ENCODE measurements around the gene LRRN2.

The LRRN2 gene

DNA sequence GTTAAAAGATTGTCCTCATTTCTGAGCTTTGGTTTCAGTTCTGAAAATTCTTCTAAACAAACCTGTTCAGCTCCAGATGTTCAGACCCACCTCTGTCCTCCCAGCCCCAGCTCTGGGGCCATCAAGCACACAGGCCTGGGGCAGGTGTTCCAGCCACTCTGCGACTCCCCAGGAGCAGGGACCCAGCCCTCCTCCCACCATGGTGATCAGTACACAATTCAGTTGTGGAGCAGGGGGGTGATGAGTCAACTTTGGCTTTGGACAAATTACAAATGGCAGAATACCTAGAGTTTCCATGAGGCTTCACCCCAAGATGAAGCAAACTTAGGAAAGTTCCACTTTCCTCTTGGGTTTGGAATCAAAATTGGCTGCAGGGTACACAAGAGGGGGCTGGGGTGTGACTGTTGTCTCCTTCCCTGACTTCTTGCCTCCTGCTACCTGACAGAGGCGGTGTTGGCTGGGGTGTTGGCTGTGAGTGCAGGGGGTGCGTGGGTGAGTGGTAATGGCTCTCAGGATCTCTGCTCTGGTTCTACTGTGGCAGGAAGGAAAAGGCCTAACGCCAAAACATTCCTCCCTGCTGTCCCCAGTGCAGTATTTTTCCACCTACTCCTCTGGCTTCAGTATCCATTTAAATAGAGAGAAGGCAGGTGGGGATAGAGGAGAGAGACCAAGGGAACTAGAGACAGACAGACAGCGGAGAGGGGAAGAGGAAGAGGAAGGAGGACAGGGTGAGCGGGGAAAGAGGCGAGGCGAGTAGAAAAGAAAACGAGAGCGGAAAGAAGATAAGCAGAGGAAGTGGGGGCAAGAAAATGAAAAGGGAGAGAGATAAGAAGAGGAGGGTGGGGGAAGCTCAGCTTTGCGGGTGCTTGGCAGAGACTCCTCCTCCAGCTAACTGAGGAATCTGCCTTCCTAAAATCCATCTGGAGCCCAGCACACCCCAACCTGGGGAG is 20.6 kb upstream of the LRRN2 start:
- Histone ChIP-seq H3K36me3 (no peaks in the 10 kb centered on the region), H3K4me3 (peak overlapping the region; percentile 4; the same call in 1 of the 2 replicates), H3K27me3 (no peaks in the 10 kb centered on the region), H4K20me1 (no peaks in the 10 kb centered on the region), H3K27ac (peak overlapping the region; percentile 81), H3K9me3 (no peaks in the 10 kb centered on the region), H3K4me2 (peak overlapping the region; percentile 93), H3K9ac (peak overlapping the region; percentile 39; the same call in 1 of the 2 replicates), H3K4me1 (peaks cover 83% of the 10 kb centered on the region)
- no peak for TF ChIP-seq Cebpa-rat (IDR thresholded peaks at IDR 0.05)

DNA sequence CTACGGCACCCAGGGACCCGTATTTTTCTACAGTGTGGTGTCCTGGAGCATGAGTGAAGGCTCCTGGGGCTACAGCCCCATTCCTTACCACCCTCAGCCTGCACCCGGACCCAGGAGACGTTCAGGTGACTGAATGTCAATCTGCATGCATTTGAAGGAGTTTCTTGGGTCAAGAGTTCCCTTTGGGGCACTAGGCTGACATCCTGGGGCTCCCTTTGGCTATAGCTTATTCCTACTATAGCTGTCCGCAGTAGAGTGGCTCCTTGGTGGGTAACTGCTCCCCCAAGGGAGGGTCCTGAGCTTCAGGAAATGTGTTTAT is 19.9 kb upstream of the LRRN2 start:
- H4K20me1 ChIP-seq = no peaks in the 10 kb centered on the region
- no peaks in the 10 kb centered on the region for H3K36me3 ChIP-seq
- H3K9ac ChIP-seq = no peak overlapping the region; the same call in 1 of the 2 replicates
- H3K4me3 ChIP-seq = no peak overlapping the region
- no peaks in the 10 kb centered on the region for H3K9me3 ChIP-seq
- no peaks in the 10 kb centered on the region for H3K27me3 ChIP-seq
- H3K27ac ChIP-seq = peak overlapping the region; percentile 81
- H3K4me1 ChIP-seq = peaks cover 76% of the 10 kb centered on the region
- H3K4me2 ChIP-seq = peak overlapping the region; percentile 93
- TF ChIP-seq Cebpa-rat (IDR thresholded peaks at IDR 0.05) = no peak

DNA sequence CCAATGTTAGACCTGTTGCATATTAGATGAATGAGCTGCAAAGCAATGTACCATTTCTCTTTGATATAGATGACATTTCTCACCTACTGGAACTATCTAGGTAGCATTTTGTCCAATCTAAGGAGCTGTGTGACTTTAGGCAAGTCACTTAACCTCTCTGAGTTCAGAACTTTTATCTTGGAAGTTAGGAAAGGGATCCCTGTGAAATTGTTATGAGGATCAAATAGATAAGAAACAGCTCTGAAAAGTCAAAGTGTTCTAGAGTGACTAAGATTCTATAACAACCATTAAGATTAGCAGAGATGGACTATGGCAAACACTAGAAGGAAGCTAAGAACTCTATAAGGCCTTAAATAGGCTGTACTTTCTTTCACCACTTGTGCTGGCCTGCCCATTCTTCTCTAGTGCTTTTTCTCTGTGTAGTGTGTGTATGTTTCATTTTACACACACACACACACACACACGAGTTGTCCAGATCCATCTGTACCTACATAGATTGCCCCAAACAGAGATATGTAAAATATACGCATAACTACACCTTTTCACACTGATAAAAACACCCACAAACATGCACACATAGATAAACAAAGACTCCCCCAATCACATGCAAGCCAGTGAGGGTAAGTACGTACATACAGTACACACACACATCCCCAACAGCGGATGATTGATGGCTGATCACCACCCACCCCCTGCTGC is 19.4 kb upstream of the LRRN2 start:
- Histone ChIP-seq H3K27ac (peak overlapping the region; percentile 81; the same call in 1 of the 2 replicates), H3K36me3 (no peaks in the 10 kb centered on the region), H3K9me3 (no peaks in the 10 kb centered on the region), H3K4me2 (peak overlapping the region; percentile 93), H4K20me1 (no peaks in the 10 kb centered on the region), H3K9ac (no peak overlapping the region), H3K27me3 (no peaks in the 10 kb centered on the region), H3K4me1 (peaks cover 70% of the 10 kb centered on the region), H3K4me3 (no peak overlapping the region)
- no peak for TF ChIP-seq Cebpa-rat (IDR thresholded peaks at IDR 0.05)

DNA sequence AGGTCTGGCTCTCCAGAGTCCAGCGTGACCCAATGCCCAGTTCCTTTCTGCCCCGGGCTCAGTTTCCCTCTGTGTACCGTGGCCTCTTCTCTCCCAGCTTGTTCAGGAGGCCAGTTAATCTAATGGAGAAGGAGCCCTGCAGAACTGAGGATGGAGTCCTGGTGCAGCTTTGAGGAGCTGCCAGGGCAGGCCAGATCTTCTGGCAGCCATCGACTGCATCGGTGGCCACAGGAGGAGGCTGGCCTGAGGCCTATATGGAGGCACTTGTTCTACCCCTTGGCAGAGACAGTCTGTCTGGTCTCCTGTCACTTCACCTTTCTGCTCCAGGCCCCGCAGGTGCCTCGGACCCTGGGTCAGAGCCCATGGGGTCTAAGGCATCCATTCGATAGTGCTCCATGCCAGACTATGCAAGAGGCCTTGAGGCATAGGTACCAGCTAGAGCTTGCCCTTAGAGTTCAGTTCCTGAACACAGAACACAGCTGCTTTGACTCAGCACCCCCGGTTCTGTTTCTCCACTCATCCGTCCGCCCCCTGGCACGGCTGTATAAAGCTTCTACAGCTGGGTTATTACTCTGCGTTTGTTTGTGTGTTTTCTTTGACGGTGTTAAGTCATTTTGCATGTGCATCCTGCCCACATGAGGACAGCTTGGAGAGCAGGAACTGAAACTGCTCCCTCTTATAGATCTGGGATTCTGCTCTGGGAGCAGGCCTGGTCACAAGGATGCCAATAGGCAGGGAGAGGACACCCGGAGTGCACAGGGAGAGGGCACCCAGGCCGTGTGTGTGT is 18.5 kb upstream of the LRRN2 start:
- Histone ChIP-seq H3K27ac (peak overlapping the region; percentile 33), H3K36me3 (no peaks in the 10 kb centered on the region), H4K20me1 (no peaks in the 10 kb centered on the region), H3K4me3 (no peak overlapping the region), H3K27me3 (no peaks in the 10 kb centered on the region), H3K4me2 (peak overlapping the region; percentile 93), H3K9ac (peak overlapping the region; percentile 1; the same call in 1 of the 2 replicates), H3K9me3 (no peaks in the 10 kb centered on the region), H3K4me1 (peaks cover 68% of the 10 kb centered on the region)
- no peak for TF ChIP-seq Cebpa-rat (IDR thresholded peaks at IDR 0.05)

DNA sequence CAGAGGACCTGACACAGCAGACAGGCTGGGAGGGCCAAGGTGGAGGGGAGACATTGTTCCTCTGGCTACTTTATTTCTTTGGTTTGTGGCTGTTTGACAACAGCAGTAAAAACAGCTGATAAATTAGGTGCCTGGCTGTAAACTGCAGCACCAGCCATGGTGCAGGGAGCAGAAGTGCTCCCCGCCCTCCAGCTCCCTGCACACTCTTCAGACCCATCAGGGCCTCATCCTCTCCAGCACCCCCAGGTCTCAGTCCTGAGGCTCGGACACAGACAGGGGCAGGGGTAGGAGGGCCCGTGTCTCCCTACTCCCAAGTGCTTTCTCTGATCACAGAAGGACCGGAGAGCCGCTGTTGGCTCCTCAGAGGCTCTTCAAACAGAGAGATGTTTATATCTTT is 17.7 kb upstream of the LRRN2 start:
- Histone ChIP-seq H3K4me1 (peaks cover 69% of the 10 kb centered on the region), H3K4me2 (peak overlapping the region; percentile 93), H4K20me1 (no peaks in the 10 kb centered on the region), H3K27me3 (no peaks in the 10 kb centered on the region), H3K9me3 (no peaks in the 10 kb centered on the region), H3K4me3 (no peak overlapping the region), H3K27ac (peak overlapping the region; percentile 33), H3K36me3 (no peaks in the 10 kb centered on the region), H3K9ac (no peak overlapping the region)
- TF ChIP-seq Cebpa-rat (IDR thresholded peaks at IDR 0.05) = no peak

DNA sequence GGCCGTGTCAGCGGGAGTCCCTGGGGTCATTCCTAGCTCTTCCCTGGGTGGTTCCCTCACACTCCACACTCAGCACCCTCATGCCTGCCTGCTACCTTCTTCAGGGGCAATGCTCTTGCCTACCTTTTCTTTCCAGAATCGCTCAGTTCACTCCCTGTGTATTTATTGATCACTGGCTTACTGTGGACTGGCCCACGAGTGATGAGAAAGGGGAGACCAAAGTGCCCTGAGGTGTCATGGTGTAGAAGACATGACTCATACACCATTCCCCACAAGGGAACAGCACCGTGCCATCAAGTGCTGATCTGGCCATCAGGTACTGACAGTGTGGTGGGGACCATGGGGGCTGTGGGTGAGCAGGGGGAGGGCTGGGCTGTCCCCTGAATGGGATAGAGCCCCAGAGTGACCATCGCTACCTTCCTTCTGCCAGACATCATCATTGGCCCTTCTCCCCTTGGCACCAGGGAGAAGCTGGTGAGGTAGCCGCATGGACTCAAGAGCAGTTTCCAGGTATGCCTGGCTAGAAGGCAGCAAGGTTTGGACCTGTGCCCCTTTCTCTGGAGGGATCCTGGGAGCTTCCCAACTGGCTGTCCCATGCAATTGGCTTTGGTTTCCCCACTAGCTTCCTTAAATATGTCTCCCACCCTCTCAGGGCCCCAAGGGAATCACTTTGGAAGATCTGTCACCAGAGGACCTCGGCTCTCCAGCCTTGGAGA is 17.2 kb upstream of the LRRN2 start:
- Histone ChIP-seq H3K9me3 (no peaks in the 10 kb centered on the region), H3K4me3 (no peak overlapping the region), H4K20me1 (no peaks in the 10 kb centered on the region), H3K27me3 (no peaks in the 10 kb centered on the region), H3K4me1 (peaks cover 71% of the 10 kb centered on the region), H3K9ac (no peak overlapping the region), H3K36me3 (no peaks in the 10 kb centered on the region), H3K27ac (peak overlapping the region; percentile 33), H3K4me2 (peak overlapping the region; percentile 93)
- no peak for TF ChIP-seq Cebpa-rat (IDR thresholded peaks at IDR 0.05)

DNA sequence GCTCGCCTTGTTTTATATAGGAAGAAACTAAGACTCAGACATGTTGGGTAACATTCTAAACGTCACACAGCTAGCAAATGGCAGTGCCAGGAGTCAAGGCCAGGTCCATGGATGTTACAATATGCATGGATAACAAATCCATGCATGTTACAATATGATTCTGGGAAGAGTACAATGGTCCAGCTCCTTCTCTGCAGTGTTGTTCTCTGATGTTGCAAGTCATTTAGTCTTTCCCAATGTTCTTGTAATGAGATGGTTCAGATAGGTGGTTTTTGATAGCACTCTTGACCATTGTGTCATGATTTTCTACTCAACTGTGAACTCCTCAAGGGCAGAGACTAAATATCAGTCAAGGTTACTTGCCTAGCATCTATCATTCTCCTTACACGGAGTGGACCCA is 15.7 kb upstream of the LRRN2 start:
- H3K4me3 ChIP-seq = no peak overlapping the region
- H3K9ac ChIP-seq = no peak overlapping the region
- TF ChIP-seq Cebpa-rat (IDR thresholded peaks at IDR 0.05) = no peak
- no peaks in the 10 kb centered on the region for H4K20me1 ChIP-seq
- no peak overlapping the region for H3K4me2 ChIP-seq
- no peak overlapping the region for H3K27ac ChIP-seq
- H3K4me1 ChIP-seq = peaks cover 69% of the 10 kb centered on the region
- H3K36me3 ChIP-seq = no peaks in the 10 kb centered on the region
- no peaks in the 10 kb centered on the region for H3K27me3 ChIP-seq
- no peaks in the 10 kb centered on the region for H3K9me3 ChIP-seq

DNA sequence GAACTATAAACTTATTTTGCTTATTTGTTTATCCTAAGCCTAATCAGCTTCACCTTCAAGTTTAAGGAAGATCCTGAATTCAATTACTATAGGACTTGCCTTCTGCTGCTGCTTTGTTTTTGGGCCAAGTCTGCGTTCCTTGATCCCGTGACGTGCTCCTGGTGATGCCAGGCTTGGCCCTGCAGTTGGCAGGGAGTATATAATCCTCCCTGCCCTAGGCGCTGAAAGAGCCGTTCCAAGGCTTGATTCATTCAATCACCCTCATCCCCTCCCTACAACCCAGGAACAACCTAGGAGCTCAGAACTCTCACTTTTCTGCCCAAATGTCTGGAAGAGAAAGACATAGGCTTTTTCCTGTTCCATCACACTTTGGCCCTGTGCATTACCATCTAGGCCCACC is 12.4 kb upstream of the LRRN2 start:
- no peak overlapping the region for H3K27ac ChIP-seq
- no peaks in the 10 kb centered on the region for H3K36me3 ChIP-seq
- H3K27me3 ChIP-seq = no peaks in the 10 kb centered on the region
- H3K4me3 ChIP-seq = no peak overlapping the region
- no peak overlapping the region for H3K9ac ChIP-seq
- peaks cover 60% of the 10 kb centered on the region for H3K4me1 ChIP-seq
- no peak for TF ChIP-seq Cebpa-rat (IDR thresholded peaks at IDR 0.05)
- H3K4me2 ChIP-seq = peak overlapping the region; percentile 63
- H3K9me3 ChIP-seq = no peaks in the 10 kb centered on the region
- no peaks in the 10 kb centered on the region for H4K20me1 ChIP-seq

DNA sequence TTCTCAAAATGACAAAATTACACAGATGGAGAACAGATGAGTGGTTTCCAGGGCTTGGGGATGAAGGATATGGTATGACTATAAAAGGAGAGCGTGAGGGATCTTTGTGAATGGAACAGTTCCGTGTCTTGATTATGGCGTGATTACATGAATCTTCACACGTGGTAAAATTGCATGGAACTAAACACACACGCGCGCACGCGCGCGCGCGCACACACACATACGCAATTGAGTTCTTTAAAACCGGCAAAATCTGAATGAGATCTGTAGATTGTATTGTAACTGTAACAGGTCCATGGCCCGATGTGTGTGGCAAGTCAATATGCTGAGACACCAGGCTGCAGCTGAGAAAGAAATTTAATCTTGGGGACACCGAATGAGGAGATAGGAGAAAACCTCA is 11.1 kb upstream of the LRRN2 start:
- no peaks in the 10 kb centered on the region for H3K36me3 ChIP-seq
- H3K4me2 ChIP-seq = no peak overlapping the region
- no peak overlapping the region for H3K4me3 ChIP-seq
- H3K27me3 ChIP-seq = no peaks in the 10 kb centered on the region
- no peaks in the 10 kb centered on the region for H4K20me1 ChIP-seq
- H3K9me3 ChIP-seq = no peaks in the 10 kb centered on the region
- H3K9ac ChIP-seq = no peak overlapping the region
- H3K27ac ChIP-seq = no peak overlapping the region
- no peak for TF ChIP-seq Cebpa-rat (IDR thresholded peaks at IDR 0.05)
- H3K4me1 ChIP-seq = peaks cover 70% of the 10 kb centered on the region

All from BLaER1 (cell line).